Glutamatergic neuron (in vitro differentiated cells): ENCODE data around the gene MTARC2. TPM values are rescaled to one million over a fixed set of nuclear protein-coding genes. Genes with fewer than 3 reads are reported as not detected.
"Not testable (repeated sequence)": the region's sequence is repeated elsewhere in the genome, so short reads cannot be mapped to it uniquely, and the experiment has no call there.

Experiments
- DNase-seq: peaks from one replicate; pipeline ENCODE4 v3.0.0; 2022
- H3K27ac Mint-ChIP-seq: one replicate; pipeline ENCODE4 v1.8.0; 2020; ENCODE audit warnings: mild to moderate bottlenecking, mixed read lengths, inconsistent platforms; ENCODE audit not compliant: unreplicated experiment
- H3K27me3 Mint-ChIP-seq: one replicate; pipeline ENCODE4 v1.8.0; 2020; ENCODE audit warnings: mild to moderate bottlenecking, moderate library complexity, mixed read lengths, inconsistent platforms; ENCODE audit not compliant: unreplicated experiment
- H3K36me3 Mint-ChIP-seq: one replicate; pipeline ENCODE4 v1.8.0; 2020; ENCODE audit warnings: mild to moderate bottlenecking, mixed read lengths, inconsistent platforms; ENCODE audit not compliant: unreplicated experiment
- H3K4me1 Mint-ChIP-seq: one replicate; pipeline ENCODE4 v1.8.0; 2020; ENCODE audit warnings: mild to moderate bottlenecking, low read depth, mixed read lengths, inconsistent platforms; ENCODE audit not compliant: unreplicated experiment
- H3K4me3 Mint-ChIP-seq: one replicate; pipeline ENCODE4 v1.8.0; 2020; ENCODE audit warnings: mild to moderate bottlenecking, mixed read lengths, inconsistent platforms; ENCODE audit not compliant: unreplicated experiment
- H3K9me3 Mint-ChIP-seq: one replicate; pipeline ENCODE4 v1.8.0; 2020; ENCODE audit warnings: mild to moderate bottlenecking, moderate library complexity, mixed read lengths, inconsistent platforms; ENCODE audit not compliant: unreplicated experiment
- CTCF ChIP-seq: fragments of 200-600 bp; sonication (generic); IDR thresholded peaks from one replicate; pipeline ENCODE4 v1.5.0; 2021; ENCODE audit not compliant: partially characterized antibody, unreplicated experiment
- total RNA-seq: library from RNA; stranded (reverse); fragmentation: NEBNext Ultra II Directional; extraction: Animal tissue kit (Norgen Biotek cat#: 25700); gene quantifications from one replicate; pipeline ENCODE4 v1.2.1, GENCODE V29; 2021; ENCODE audit not compliant: unreplicated experiment

Gene MTARC2
- total RNA-seq, 1 donor from 2014 or later: 3.0 TPM

DNA sequence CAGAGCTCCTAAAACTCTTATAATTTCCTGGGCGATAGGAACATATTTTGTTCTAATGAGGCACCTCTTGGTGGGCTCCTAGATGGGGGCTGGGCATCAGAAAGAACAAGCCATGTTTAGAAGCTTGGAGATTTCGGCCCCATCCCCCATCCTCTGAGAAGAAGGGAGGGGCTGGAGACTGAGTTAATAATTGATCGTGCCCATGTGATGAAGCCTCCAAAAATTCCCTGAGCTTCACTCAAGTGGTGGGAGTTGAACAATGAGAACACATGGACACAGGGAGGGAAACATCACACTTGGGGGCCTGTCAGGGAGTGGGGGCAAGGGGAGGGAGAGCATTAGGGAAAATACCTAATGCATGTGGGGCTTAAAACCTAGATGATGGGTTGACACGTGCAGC is 39.9 kb upstream of the MTARC2 start:
- Mint-ChIP-seq H3K27me3 (no peaks in the 10 kb centered on the region), H3K9me3 (peaks cover 1% of the 10 kb centered on the region), H3K4me1 (no peaks in the 10 kb centered on the region), H3K36me3 (peaks cover 5% of the 10 kb centered on the region), H3K4me3 (no peak overlapping the region), H3K27ac (no peak overlapping the region)
- no peak for DNase-seq
- TF ChIP-seq CTCF: no peak

DNA sequence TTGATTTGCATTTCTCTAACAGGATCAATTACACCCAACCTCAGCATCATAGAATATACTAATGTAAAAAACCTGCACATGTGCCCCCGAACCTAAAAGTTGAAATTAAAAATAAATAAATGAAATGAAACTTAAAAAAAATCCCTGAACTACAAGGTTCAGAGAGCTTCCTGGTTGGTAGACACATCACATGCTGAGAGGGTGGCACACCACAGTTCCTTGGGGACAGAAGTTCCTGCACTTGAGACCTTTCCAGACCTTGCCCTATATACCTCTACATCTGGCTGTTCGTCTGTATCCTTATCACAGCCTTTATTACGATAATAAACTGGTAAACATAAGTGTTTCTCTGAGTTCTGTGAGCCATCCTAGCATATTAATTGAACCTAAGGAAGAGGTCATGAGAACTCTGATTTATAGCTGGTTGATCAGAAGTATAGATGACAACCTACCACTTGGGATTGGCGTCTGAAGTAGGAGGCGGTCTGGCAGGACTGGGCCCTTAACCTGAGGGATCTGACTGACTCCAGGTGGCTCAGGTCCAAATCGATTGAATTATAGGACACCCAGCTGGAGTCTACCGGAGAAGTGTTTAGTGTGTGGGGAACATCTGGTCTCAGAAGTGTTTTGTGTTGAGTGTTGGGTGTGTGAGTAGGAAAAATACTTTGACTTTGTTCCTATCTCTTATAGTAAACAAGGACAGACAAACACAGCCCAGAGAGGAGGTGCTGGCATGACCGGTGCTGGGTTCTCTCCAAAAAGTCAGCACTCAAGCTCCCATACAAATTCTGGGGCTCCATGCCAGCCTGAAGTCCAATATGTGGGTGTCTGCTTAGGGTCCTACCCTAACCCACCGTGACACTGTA is 39.0 kb upstream of the MTARC2 start:
- no peaks in the 10 kb centered on the region for H3K27me3 Mint-ChIP-seq
- no peak overlapping the region for H3K4me3 Mint-ChIP-seq
- peaks cover 1% of the 10 kb centered on the region for H3K9me3 Mint-ChIP-seq
- H3K36me3 Mint-ChIP-seq: peaks cover 5% of the 10 kb centered on the region
- no peaks in the 10 kb centered on the region for H3K4me1 Mint-ChIP-seq
- no peak for DNase-seq
- H3K27ac Mint-ChIP-seq: no peak overlapping the region
- TF ChIP-seq CTCF: no peak

DNA sequence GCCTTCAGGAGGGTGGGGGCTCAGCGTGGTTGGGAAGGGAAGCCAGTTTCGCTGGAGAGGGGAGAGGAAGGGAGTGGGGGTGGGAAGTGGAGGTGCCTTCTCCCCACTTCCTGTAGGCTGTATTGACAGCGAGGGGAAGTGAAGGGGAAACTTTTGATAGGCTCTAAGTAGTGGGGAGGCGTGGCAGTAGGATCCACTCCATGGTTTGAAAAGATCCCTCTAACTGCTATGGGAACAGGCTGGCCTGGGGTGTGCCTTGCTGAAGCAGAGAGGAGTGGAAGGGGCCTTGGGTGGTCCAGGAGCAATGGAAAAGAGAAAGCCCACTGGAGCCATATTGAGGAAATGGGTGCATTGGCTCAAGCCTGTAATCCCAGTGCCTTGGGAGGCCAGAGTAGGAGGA is 37.8 kb upstream of the MTARC2 start:
- Mint-ChIP-seq H3K27me3 (no peaks in the 10 kb centered on the region), H3K4me3 (no peak overlapping the region), H3K27ac (no peak overlapping the region), H3K36me3 (peaks cover 5% of the 10 kb centered on the region), H3K4me1 (no peaks in the 10 kb centered on the region), H3K9me3 (peaks cover 1% of the 10 kb centered on the region)
- no peak for TF ChIP-seq CTCF
- no peak for DNase-seq

DNA sequence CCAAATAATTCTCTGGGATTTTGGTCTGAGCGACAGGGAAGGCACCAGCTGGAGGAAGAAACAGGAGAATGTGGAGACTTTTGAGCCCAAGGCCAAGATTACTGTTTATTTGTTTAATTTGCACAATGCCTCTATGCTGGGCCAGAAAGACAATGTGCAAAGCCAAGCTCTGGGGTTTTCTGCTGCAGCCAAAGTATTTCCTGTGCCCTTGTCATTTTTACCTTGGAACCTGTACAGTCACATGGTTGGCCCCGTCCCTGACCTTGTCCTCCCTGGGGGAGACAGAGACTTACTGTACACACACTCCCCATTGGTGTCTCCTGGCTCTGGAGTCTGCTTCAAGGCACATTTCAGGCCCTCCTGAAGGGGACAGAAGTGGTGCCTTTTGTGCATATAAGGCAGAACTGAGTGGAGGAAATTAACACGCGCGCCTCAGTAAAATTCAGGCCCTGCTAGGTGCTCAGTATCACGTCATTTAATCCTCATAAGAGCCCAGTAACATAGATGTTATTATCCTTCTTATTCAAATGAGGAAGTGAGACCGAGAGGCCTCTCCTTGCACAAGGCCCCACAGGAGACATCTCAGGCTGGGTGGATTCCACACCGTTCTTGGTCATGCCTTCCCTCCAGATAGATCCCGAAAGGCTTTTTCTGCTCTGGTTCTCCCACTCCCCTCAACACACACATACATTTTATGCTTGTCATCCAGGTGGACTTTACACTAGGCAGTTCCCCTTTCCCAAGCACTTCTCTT is 36.9 kb upstream of the MTARC2 start:
- DNase-seq: no peak
- Mint-ChIP-seq H3K4me3 (no peak overlapping the region), H3K36me3 (peaks cover 5% of the 10 kb centered on the region), H3K27ac (no peak overlapping the region), H3K4me1 (no peaks in the 10 kb centered on the region), H3K9me3 (peaks cover 7% of the 10 kb centered on the region), H3K27me3 (no peaks in the 10 kb centered on the region)
- no peak for TF ChIP-seq CTCF

GRCh38 chr1:220715986-220716385 is 32.1 kb upstream of the MTARC2 start:
- not testable (repeated sequence) for DNase-seq, H3K27me3 Mint-ChIP-seq, H3K4me3 Mint-ChIP-seq, H3K27ac Mint-ChIP-seq, H3K4me1 Mint-ChIP-seq
- H3K9me3 Mint-ChIP-seq: peaks cover 12% of the 10 kb centered on the region
- peaks cover 12% of the 10 kb centered on the region for H3K36me3 Mint-ChIP-seq
